CD14-positive monocyte (primary cell): ENCODE results near the gene LEUTX. TPM values are rescaled to one million over a fixed set of nuclear protein-coding genes. Genes with fewer than 3 reads are reported as not detected.

Experiments used
- DNase-seq, 3 donors: peaks; one replicate each; pipeline ENCODE4 v3.0.0-alpha.2; 2011 to 2022
- H2AFZ ChIP-seq: 2 replicates; pipeline ENCODE4 v1.6.0; 2012; ENCODE audit warnings: mild to moderate bottlenecking, low read depth, low read length, inconsistent platforms; ENCODE audit not compliant: insufficient read depth, poor library complexity, severe bottlenecking
- H3K27ac ChIP-seq, 2 donors: 1 replicate in 1 of 2; 2 replicates in 1 of 2; pipeline ENCODE4 v1.5.1; 2012 to 2013; ENCODE audit warnings: low read length in 2 of 2, control low read depth in 1 of 2, inconsistent platforms in 1 of 2, low read depth in 1 of 2, mild to moderate bottlenecking in 1 of 2
- H3K27me3 ChIP-seq, 2 donors: one replicate each; pipeline versions ENCODE4 v1.6.0 to v1.6.1; 2011 to 2013; ENCODE audit warnings: low read length in 2 of 2; ENCODE audit not compliant: control insufficient read depth in 2 of 2, insufficient read depth in 2 of 2
- H3K36me3 ChIP-seq, 2 donors: replicated peaks in 1 of 2; 1 replicate in 1 of 2; 2 replicates in 1 of 2; pipeline versions ENCODE4 v1.5.1 to v1.6.1; 2012 to 2013; ENCODE audit warnings: low read length in 2 of 2, control low read depth in 1 of 2, inconsistent platforms in 1 of 2, mild to moderate bottlenecking in 1 of 2; ENCODE audit not compliant: insufficient read depth in 2 of 2, control insufficient read depth in 1 of 2
- H3K4me1 ChIP-seq, 2 donors: 1 replicate in 1 of 2; 2 replicates in 1 of 2; pipeline versions ENCODE4 v1.5.1 to v1.6.1; 2012 to 2013; ENCODE audit warnings: low read length in 2 of 2, control low read depth in 1 of 2, inconsistent platforms in 1 of 2, mild to moderate bottlenecking in 1 of 2, moderate library complexity in 1 of 2; ENCODE audit not compliant: insufficient read depth in 2 of 2, control insufficient read depth in 1 of 2
- H3K4me2 ChIP-seq: replicated peaks from 2 replicates; pipeline ENCODE3; 2012; ENCODE audit warnings: low read length, moderate library complexity, mild to moderate bottlenecking; ENCODE audit not compliant: poor library complexity, severe bottlenecking; ENCODE audit errors: extremely low read depth
- H3K4me3 ChIP-seq, 3 experiments: fragments of 200-600 bp in 1 of 3; sonication (generic) in 1 of 3; replicated peaks in 1 of 3; 1 replicate in 2 of 3; 2 replicates in 1 of 3; pipeline ENCODE4 v1.5.1; 2011 to 2013; ENCODE audit warnings: low read length in 3 of 3, mild to moderate bottlenecking in 3 of 3, control low read depth in 2 of 3, low read depth in 2 of 3, inconsistent platforms in 1 of 3, moderate library complexity in 1 of 3
- H3K79me2 ChIP-seq: 2 replicates; pipeline ENCODE4 v1.6.0; 2012; ENCODE audit warnings: mild to moderate bottlenecking, control low read depth, inconsistent platforms, low read length, moderate library complexity; ENCODE audit not compliant: insufficient read depth
- H3K9ac ChIP-seq: 2 replicates; pipeline ENCODE4 v1.6.0; 2017; ENCODE audit warnings: low read length, mild to moderate bottlenecking; ENCODE audit not compliant: insufficient read depth, poor library complexity, severe bottlenecking
- H3K9me3 ChIP-seq, 2 donors: replicated peaks in 1 of 2; 1 replicate in 1 of 2; 2 replicates in 1 of 2; pipeline versions ENCODE4 v1.5.1 to v1.6.1; 2012 to 2013; ENCODE audit warnings: low read length in 2 of 2, control low read depth in 1 of 2; ENCODE audit not compliant: control insufficient read depth in 1 of 2, insufficient read depth in 1 of 2
- H4K20me1 ChIP-seq: 2 replicates; pipeline ENCODE4 v1.6.0; 2012; ENCODE audit warnings: mild to moderate bottlenecking, low read length, control low read depth, moderate library complexity; ENCODE audit not compliant: insufficient read depth
- H3K27ac Mint-ChIP-seq, 7 donors: one replicate each; pipeline ENCODE4 v1.8.0; 2020; ENCODE audit warnings: mild to moderate bottlenecking in 7 of 7, mixed read lengths in 7 of 7, moderate library complexity in 6 of 7, inconsistent platforms in 2 of 7
- H3K27me3 Mint-ChIP-seq, 3 donors: one replicate each; pipeline ENCODE4 v1.8.0; 2021 to 2022; ENCODE audit warnings: low read depth in 3 of 3, mild to moderate bottlenecking in 3 of 3, mixed read lengths in 3 of 3, moderate library complexity in 3 of 3, inconsistent platforms in 1 of 3
- H3K36me3 Mint-ChIP-seq, 2 donors: one replicate each; pipeline ENCODE4 v1.8.0; 2020; ENCODE audit warnings: mixed read lengths in 2 of 2, inconsistent platforms in 1 of 2, mild to moderate bottlenecking in 1 of 2
- H3K4me1 Mint-ChIP-seq: one replicate; pipeline ENCODE4 v1.8.0; 2020; ENCODE audit warnings: mild to moderate bottlenecking, mixed read lengths
- H3K4me3 Mint-ChIP-seq, 2 donors: one replicate each; pipeline ENCODE4 v1.8.0; 2020; ENCODE audit warnings: mild to moderate bottlenecking in 2 of 2, mixed read lengths in 2 of 2, moderate library complexity in 1 of 2
- H3K9me3 Mint-ChIP-seq, 7 donors: one replicate each; pipeline ENCODE4 v1.8.0; 2020 to 2022; ENCODE audit warnings: mixed read lengths in 7 of 7, mild to moderate bottlenecking in 6 of 7, moderate library complexity in 6 of 7, inconsistent platforms in 2 of 7
- WGBS: methylation state at CpG from one replicate; pipeline ENCODE4 v1.1.5; 2013; ENCODE audit warnings: missing lambda C conversion rate; ENCODE audit not compliant: insufficient coverage; 5-methylcytosine and 5-hydroxymethylcytosine counted together
- intact Hi-C, 2 donors: fragments of 100-400 bp; cut with micrococcal nuclease; formaldehyde crosslinking; loops; one replicate each; pipeline versions ENCODE4 v1.15.0 to v1.15.1; 2023
- polyA plus RNA-seq, 3 donors: library from polyadenylated mRNA; depleted of rRNA in 1 of 3; unstranded in 2 of 3; stranded (reverse) in 1 of 3; fragments of 300-500 nt in 2 of 3; fragments of >200 nt in 1 of 3; fragmentation: Illumina TruSeq in 2 of 3; gene quantifications; 1 replicate in 2 of 3; 2 replicates in 1 of 3; pipeline ENCODE4 v1.2.3, GENCODE V29; 2012 to 2021
- TF ChIP-seq, protein P1 (sequence below): fragments of 200-600 bp; IDR thresholded peaks from one replicate; pipeline ENCODE4 v1.8.0; 2022; ENCODE audit warnings: antibody characterized with exemption, mild to moderate bottlenecking

Gene LEUTX
- polyA plus RNA-seq, 3 donors = not detected

DNA sequence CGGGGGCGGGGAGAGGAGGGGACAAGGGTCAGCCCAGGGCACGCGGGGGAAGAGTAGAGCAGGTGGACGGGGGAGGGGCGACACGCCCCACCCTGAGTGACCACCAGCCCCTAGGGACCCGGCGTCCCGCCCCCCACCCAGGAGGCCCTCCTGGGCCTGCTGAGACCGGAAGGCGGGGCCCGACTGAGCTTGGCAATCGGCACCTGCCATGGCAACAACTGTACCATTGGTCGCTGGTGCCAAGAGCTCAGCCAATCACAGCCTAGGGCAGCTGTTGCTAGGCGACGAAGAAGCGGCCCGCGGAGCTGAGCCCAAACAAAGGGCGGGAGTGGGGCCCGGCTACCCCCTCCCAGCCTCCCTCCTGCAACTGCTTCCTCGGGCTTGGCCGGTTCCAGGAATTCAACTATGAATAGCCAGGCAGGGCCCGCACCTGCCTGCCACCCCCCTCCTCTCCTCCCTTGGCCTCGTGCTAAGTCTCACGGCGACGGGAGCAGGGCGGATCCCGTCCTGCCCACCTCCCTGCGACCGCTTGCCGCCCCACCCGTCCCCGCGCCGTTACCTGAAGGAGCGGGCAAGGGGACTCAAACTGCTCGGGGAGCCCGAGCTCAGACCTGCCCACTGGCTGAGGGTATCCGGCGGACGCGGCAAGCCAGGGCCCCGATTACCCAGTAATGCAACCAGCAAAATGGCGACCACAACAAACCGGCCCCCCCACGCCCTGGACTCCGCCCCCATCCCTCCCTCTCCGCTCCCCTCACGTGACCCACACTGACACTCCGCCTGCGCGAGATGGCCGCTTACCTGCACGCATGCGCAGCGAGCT is 55.0 kb downstream of the LEUTX start, which contains the start of gene DYRK1B:
TSS of gene DYRK1B (minus strand) at position 699 of the 823 bp plus-strand sequence. CDS start 2,295 bp downstream, outside the sequence.
- H4K20me1 ChIP-seq = peaks cover 22% of the 10 kb centered on the region
- peak within 1 kb of the TSS; percentile 85 to 89 for H3K4me3 Mint-ChIP-seq
- H3K4me2 ChIP-seq = peak within 1 kb of the TSS; percentile 96
- peaks cover 45 to 56% of the 10 kb centered on the region in 2 donors for H3K36me3 Mint-ChIP-seq
- H3K36me3 ChIP-seq = peaks cover 54 to 64% of the 10 kb centered on the region in 2 donors
- 0% methylated on average over 57 of the region's 59 CpGs for WGBS
- H3K27me3 Mint-ChIP-seq = peaks cover 0 to 1% (median 0%) of the 10 kb centered on the region in 3 donors
- H3K4me1 ChIP-seq = peaks cover 27 to 34% of the 10 kb centered on the region in 2 donors
- H3K27ac Mint-ChIP-seq = peak within 1 kb of the TSS; percentile 85 to 95 (median 93)
- H3K79me2 ChIP-seq = peaks cover 13% of the 10 kb centered on the region
- H2AFZ ChIP-seq = peak within 1 kb of the TSS; percentile 94
- no peaks in the 10 kb centered on the region for H3K9me3 ChIP-seq
- H3K4me1 Mint-ChIP-seq = peaks cover 32% of the 10 kb centered on the region
- intact Hi-C loops = loop anchor here in 1 of 2 donors (10.0 kb wide), 1 partner anchor 489 kb away; the partner anchor contains the start of gene SAMD4B
- peak within 1 kb of the TSS; percentile 79 to 100 (median 95) for H3K4me3 ChIP-seq
- H3K27ac ChIP-seq = peak within 1 kb of the TSS; percentile 78 to 81
- peak; percentile 96 to 98 (median 98) for DNase-seq
- no peaks in the 10 kb centered on the region for H3K27me3 ChIP-seq
- TF ChIP-seq, protein P1, sequence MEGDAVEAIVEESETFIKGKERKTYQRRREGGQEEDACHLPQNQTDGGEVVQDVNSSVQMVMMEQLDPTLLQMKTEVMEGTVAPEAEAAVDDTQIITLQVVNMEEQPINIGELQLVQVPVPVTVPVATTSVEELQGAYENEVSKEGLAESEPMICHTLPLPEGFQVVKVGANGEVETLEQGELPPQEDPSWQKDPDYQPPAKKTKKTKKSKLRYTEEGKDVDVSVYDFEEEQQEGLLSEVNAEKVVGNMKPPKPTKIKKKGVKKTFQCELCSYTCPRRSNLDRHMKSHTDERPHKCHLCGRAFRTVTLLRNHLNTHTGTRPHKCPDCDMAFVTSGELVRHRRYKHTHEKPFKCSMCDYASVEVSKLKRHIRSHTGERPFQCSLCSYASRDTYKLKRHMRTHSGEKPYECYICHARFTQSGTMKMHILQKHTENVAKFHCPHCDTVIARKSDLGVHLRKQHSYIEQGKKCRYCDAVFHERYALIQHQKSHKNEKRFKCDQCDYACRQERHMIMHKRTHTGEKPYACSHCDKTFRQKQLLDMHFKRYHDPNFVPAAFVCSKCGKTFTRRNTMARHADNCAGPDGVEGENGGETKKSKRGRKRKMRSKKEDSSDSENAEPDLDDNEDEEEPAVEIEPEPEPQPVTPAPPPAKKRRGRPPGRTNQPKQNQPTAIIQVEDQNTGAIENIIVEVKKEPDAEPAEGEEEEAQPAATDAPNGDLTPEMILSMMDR = no peak
- peak within 1 kb of the TSS; percentile 71 for H3K9ac ChIP-seq
- no peaks in the 10 kb centered on the region for H3K9me3 Mint-ChIP-seq

GRCh38 chr19:39834287-39834841 is 55.7 kb downstream of the LEUTX start:
- intact Hi-C loops = loop anchor here in 1 of 2 donors (10.0 kb wide), 1 partner anchor 490 kb away; the partner anchor contains the start of gene SAMD4B
- peak overlapping the region; percentile 96 for H3K4me2 ChIP-seq
- peak overlapping the region; percentile 85 to 89 for H3K4me3 Mint-ChIP-seq

More at GRCh38 chr19:39834287-39834841, 55.7 kb downstream of the LEUTX start:
- Histone ChIP-seq H3K4me3 (peak overlapping the region in 2 of 3 experiments; percentile 95 to 100), H3K9ac (peak overlapping the region; percentile 71), H3K27me3 (no peaks in the 10 kb centered on the region), H2AFZ (peak overlapping the region; percentile 94), H3K79me2 (peaks cover 13% of the 10 kb centered on the region), H3K36me3 (peaks cover 60 to 69% of the 10 kb centered on the region in 2 donors), H3K4me1 (peaks cover 20 to 27% of the 10 kb centered on the region in 2 donors), H4K20me1 (peaks cover 22% of the 10 kb centered on the region), H3K9me3 (no peaks in the 10 kb centered on the region), H3K27ac (peak overlapping the region; percentile 47 to 78)
- H3K4me1 Mint-ChIP-seq = peaks cover 26% of the 10 kb centered on the region
- DNase-seq = no peak
- TF ChIP-seq, protein P1 = no peak
- 42% methylated on average over 11 of the region's 19 CpGs for WGBS
- H3K36me3 Mint-ChIP-seq = peaks cover 52 to 58% of the 10 kb centered on the region in 2 donors
- H3K27me3 Mint-ChIP-seq = peaks cover 0 to 1% (median 0%) of the 10 kb centered on the region in 3 donors
- H3K27ac Mint-ChIP-seq = peak overlapping the region; percentile 85 to 95 (median 93)
- no peaks in the 10 kb centered on the region for H3K9me3 Mint-ChIP-seq
